Natural killer cell (primary cell): Measurements from ENCODE around the gene TYMS. TPM values are rescaled to one million over a fixed set of nuclear protein-coding genes. Genes with fewer than 3 reads are reported as not detected.
A peak's percentile ranks its signal among the peaks of the same experiment; 100 is the strongest.

Source experiments
- ATAC-seq, 3 donors: fragments of 150-1000 bp in 2 of 3; fragments of 200-7000 bp in 1 of 3; cut with Tn5 transposase; 1 replicate in 1 of 3; 2 replicates in 2 of 3; pipeline ENCODE4 v1.10.0; 2021; ENCODE audit warnings: mild to moderate bottlenecking in 2 of 3, moderate library complexity in 2 of 3
- DNase-seq, 2 donors: peaks; one replicate each; pipeline versions ENCODE4 v3.0.0 to v3.0.0-alpha.2; 2013 to 2021; ENCODE audit warnings: mixed read lengths in 1 of 2
- H3K27ac ChIP-seq: one replicate; pipeline ENCODE4 v1.5.1; 2013; ENCODE audit warnings: mild to moderate bottlenecking, low read length
- H3K27me3 ChIP-seq: one replicate; pipeline ENCODE4 v1.6.1; 2013; ENCODE audit warnings: low read length; ENCODE audit not compliant: control insufficient read depth, insufficient read depth
- H3K36me3 ChIP-seq: one replicate; pipeline ENCODE4 v1.6.1; 2013; ENCODE audit warnings: low read length; ENCODE audit not compliant: control insufficient read depth, insufficient read depth
- H3K4me1 ChIP-seq: one replicate; pipeline ENCODE4 v1.6.1; 2013; ENCODE audit warnings: low read length; ENCODE audit not compliant: control insufficient read depth, insufficient read depth
- H3K4me3 ChIP-seq: one replicate; pipeline ENCODE4 v1.5.1; 2013; ENCODE audit warnings: low read length
- H3K9me3 ChIP-seq: one replicate; pipeline ENCODE4 v1.6.1; 2013; ENCODE audit warnings: low read length; ENCODE audit not compliant: control insufficient read depth, insufficient read depth
- H3K27ac Mint-ChIP-seq, 2 donors: one replicate each; pipeline ENCODE4 v1.8.0; 2022; ENCODE audit warnings: mild to moderate bottlenecking in 2 of 2, mixed read lengths in 2 of 2, moderate library complexity in 1 of 2
- H3K27me3 Mint-ChIP-seq, 2 donors: one replicate each; pipeline ENCODE4 v1.8.0; 2022; ENCODE audit warnings: low read depth in 2 of 2, mixed read lengths in 2 of 2
- H3K36me3 Mint-ChIP-seq: one replicate; pipeline ENCODE4 v1.8.0; 2022; ENCODE audit warnings: mixed read lengths
- H3K4me1 Mint-ChIP-seq, 2 donors: one replicate each; pipeline ENCODE4 v1.8.0; 2022; ENCODE audit warnings: mixed read lengths in 2 of 2
- H3K4me3 Mint-ChIP-seq: one replicate; pipeline ENCODE4 v1.8.0; 2022; ENCODE audit warnings: mild to moderate bottlenecking, moderate library complexity, mixed read lengths
- H3K9me3 Mint-ChIP-seq, 2 donors: one replicate each; pipeline ENCODE4 v1.8.0; 2022; ENCODE audit warnings: mixed read lengths in 2 of 2
- WGBS: methylation state at CpG from one replicate; pipeline ENCODE4 v1.1.7; 2013; ENCODE audit warnings: missing lambda C conversion rate; ENCODE audit not compliant: insufficient coverage; 5-methylcytosine and 5-hydroxymethylcytosine counted together
- intact Hi-C: fragments of 100-400 bp; cut with micrococcal nuclease; formaldehyde crosslinking; loops from one replicate; pipeline ENCODE4 v1.14.2; 2022
- total RNA-seq, 4 donors: library from RNA; stranded (reverse); fragments of 120-200 nt in 1 of 4; gene quantifications; one replicate each; pipeline versions ENCODE4 v1.2.3 to v1.2.4, GENCODE V29; 2013 to 2022
- TF ChIP-seq, protein P1 (sequence below): fragments of 200-600 bp; IDR thresholded peaks from one replicate; pipeline ENCODE4 v1.8.0; 2022; ENCODE audit warnings: antibody characterized with exemption

The TYMS gene
- total RNA-seq, 3 donors from 2014 or later (not counting 1 experiment from before 2014, with no cell fraction given) = 5.8 to 13.6 (median 7.8) TPM

DNA sequence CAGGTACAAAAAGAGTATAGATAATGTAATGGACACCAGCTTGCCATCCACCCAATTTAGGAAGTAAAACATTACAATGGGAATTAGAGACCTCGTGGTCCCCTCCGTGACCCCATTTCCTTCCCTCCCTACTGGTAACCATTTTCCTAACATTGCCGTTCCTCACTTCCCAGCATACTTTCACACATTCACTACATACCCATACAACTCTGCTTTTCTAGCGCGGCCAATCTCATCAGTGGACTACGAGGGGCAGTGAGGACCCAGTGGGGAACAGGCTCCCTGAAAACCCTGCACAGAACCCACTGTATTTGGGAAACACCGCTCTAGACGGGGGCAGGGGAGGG lies 53.8 kb downstream of the TYMS start:
- DNase-seq = no peak

DNA sequence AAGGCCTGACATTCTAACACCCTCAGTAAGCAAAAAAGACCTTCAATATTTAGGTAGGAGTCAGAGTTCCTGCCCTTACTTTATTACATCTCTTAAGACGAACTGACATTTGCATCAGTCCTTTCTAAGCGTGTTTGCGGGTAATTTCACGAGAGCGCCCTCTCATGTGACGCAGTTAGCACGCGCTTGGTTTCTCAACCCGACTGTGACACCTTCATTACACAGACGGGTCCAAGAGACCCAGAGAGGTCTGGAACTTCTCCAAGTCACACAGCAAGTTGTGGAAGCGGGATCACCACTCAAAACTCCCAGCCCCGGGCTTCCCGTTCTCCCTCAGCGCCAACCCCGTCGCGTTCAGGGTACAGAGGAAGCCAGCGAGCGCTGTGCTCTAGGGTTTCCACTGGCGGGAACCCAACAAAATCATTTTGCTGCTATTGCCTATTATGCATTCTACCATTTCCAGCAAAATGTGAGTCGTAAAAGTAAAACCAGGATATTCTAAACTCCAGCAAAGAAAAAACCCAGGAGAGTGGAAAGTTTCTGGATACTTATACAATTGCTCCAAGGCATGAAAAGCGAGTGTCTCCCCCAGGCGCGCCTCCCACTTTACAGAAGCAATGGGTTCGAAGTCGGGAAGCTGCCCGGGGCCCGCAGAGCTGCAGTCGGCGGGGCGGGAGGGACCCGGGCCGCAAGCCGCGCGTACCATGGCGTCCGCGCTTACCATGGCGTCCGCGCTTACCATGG lies 54.4 kb downstream of the TYMS start:
- Histone ChIP-seq H3K36me3 (no peaks in the 10 kb centered on the region), H3K4me3 (peak overlapping the region; percentile 52), H3K9me3 (no peaks in the 10 kb centered on the region), H3K27me3 (no peaks in the 10 kb centered on the region), H3K4me1 (peaks cover 17% of the 10 kb centered on the region), H3K27ac (peak overlapping the region; percentile 73)
- under 1% methylated on average over 41 of the region's 42 CpGs for WGBS
- no peaks in the 10 kb centered on the region for H3K27me3 Mint-ChIP-seq
- no peaks in the 10 kb centered on the region for H3K9me3 Mint-ChIP-seq
- no peaks in the 10 kb centered on the region for H3K36me3 Mint-ChIP-seq
- ATAC-seq = peak; percentile 68 to 83 (median 75)
- peak overlapping the region; percentile 95 for H3K4me3 Mint-ChIP-seq
- intact Hi-C loops = loop anchor here (1.0 kb wide), 2 partner anchors 100 to 119 kb away; partner anchors contain the start of gene YES1
- H3K4me1 Mint-ChIP-seq = peaks cover 17 to 26% of the 10 kb centered on the region in 2 donors
- peak; percentile 75 to 91 for DNase-seq
- TF ChIP-seq, protein P1, sequence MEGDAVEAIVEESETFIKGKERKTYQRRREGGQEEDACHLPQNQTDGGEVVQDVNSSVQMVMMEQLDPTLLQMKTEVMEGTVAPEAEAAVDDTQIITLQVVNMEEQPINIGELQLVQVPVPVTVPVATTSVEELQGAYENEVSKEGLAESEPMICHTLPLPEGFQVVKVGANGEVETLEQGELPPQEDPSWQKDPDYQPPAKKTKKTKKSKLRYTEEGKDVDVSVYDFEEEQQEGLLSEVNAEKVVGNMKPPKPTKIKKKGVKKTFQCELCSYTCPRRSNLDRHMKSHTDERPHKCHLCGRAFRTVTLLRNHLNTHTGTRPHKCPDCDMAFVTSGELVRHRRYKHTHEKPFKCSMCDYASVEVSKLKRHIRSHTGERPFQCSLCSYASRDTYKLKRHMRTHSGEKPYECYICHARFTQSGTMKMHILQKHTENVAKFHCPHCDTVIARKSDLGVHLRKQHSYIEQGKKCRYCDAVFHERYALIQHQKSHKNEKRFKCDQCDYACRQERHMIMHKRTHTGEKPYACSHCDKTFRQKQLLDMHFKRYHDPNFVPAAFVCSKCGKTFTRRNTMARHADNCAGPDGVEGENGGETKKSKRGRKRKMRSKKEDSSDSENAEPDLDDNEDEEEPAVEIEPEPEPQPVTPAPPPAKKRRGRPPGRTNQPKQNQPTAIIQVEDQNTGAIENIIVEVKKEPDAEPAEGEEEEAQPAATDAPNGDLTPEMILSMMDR = no peak
- peak overlapping the region; percentile 96 to 97 for H3K27ac Mint-ChIP-seq

More for the DNA sequence above, 53.8 kb downstream of the TYMS start:
- no peaks in the 10 kb centered on the region for H3K27me3 Mint-ChIP-seq
- no peaks in the 10 kb centered on the region for H3K27me3 ChIP-seq
- no peaks in the 10 kb centered on the region for H3K36me3 ChIP-seq
- H3K4me1 ChIP-seq = peaks cover 17% of the 10 kb centered on the region
- peak overlapping the region; percentile 96 to 97 for H3K27ac Mint-ChIP-seq
- H3K4me3 ChIP-seq = peak overlapping the region; percentile 52
- H3K4me3 Mint-ChIP-seq = peak overlapping the region; percentile 95
- peaks cover 17 to 26% of the 10 kb centered on the region in 2 donors for H3K4me1 Mint-ChIP-seq
- no peaks in the 10 kb centered on the region for H3K9me3 ChIP-seq
- TF ChIP-seq, protein P1 = no peak
- ATAC-seq = no peak
- intact Hi-C loops = loop anchor here (1.0 kb wide), 2 partner anchors 101 to 120 kb away; partner anchors contain the start of gene YES1
- H3K9me3 Mint-ChIP-seq = no peaks in the 10 kb centered on the region
- no peaks in the 10 kb centered on the region for H3K36me3 Mint-ChIP-seq
- H3K27ac ChIP-seq = peak overlapping the region; percentile 73
- 5% methylated on average over 8 of the region's 8 CpGs for WGBS

DNA sequence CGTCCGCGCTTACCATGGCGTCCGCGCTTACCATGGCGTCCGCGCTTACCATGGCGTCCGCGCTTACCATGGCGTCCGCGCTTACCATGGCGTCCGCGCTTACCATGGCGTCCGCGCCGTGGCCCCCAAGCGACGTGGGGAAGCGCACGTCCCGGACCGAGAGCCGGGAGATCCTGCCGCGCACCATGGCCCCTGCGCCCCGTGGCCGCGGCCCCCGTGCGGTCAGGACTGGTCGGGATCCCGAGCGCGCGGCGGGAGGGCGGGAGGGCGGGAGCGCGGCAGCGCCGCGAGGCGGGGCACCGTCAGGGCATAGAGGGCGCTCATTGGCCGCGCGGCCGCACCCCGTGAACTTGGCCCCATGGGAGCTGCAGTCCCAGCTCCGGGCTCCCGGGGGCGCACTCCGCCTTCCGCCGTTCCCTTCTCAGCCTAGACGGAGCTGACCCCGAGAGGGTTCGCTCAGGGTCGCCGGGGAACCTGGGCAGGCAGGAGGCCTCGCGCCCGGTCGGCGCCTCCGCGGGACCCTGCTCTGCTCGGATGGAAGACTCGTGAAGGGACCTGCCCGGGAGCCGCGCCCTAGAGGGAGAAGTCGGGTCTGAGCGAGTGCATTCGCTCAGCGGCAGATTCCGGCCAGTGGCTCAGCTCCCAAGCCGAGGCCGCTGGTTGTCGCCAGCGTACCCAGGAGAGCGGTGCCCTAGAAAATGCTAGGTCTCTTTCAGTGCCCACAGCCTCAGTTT lies 55.1 kb downstream of the TYMS start, which contains the start of gene ENOSF1:
TSS of gene ENOSF1 (minus strand) at position 230 of the 734 bp plus-strand sequence. CDS start at position 187, 43 bp downstream.
- DNase-seq (peak; percentile 89 to 92), ATAC-seq (peak; percentile 84 to 90 (median 85))
- peaks cover 17% of the 10 kb centered on the region for H3K4me1 ChIP-seq
- WGBS = 11% methylated on average over 83 of the region's 91 CpGs
- Mint-ChIP-seq H3K4me3 (peak within 1 kb of the TSS; percentile 95), H3K27me3 (no peaks in the 10 kb centered on the region), H3K27ac (peak within 1 kb of the TSS; percentile 96 to 97), H3K9me3 (no peaks in the 10 kb centered on the region), H3K4me1 (peaks cover 17 to 26% of the 10 kb centered on the region in 2 donors), H3K36me3 (no peaks in the 10 kb centered on the region)
- H3K27ac ChIP-seq = peak within 1 kb of the TSS; percentile 73
- intact Hi-C loops = no loop called here
- H3K4me3 ChIP-seq = peak within 1 kb of the TSS; percentile 52
- TF ChIP-seq, protein P1 = peak; percentile 91
- H3K27me3 ChIP-seq = no peaks in the 10 kb centered on the region
- H3K9me3 ChIP-seq = no peaks in the 10 kb centered on the region
- H3K36me3 ChIP-seq = no peaks in the 10 kb centered on the region
